ENCODE results near the gene SLC34A2. TPM values are rescaled to one million over a fixed set of nuclear protein-coding genes. Genes with fewer than 3 reads are reported as not detected.
"Not testable (repeated sequence)": the region's sequence is repeated elsewhere in the genome, so short reads cannot be mapped to it uniquely, and the experiment has no call there.

Gene SLC34A2
- total and polyA plus RNA-seq, 2 donors from 2014 or later, result 2.9 to 694 TPM

GRCh38 chr4:25658357-25658771 lies 2.7 kb downstream of the SLC34A2 start:
- TF ChIP-seq, protein P1, sequence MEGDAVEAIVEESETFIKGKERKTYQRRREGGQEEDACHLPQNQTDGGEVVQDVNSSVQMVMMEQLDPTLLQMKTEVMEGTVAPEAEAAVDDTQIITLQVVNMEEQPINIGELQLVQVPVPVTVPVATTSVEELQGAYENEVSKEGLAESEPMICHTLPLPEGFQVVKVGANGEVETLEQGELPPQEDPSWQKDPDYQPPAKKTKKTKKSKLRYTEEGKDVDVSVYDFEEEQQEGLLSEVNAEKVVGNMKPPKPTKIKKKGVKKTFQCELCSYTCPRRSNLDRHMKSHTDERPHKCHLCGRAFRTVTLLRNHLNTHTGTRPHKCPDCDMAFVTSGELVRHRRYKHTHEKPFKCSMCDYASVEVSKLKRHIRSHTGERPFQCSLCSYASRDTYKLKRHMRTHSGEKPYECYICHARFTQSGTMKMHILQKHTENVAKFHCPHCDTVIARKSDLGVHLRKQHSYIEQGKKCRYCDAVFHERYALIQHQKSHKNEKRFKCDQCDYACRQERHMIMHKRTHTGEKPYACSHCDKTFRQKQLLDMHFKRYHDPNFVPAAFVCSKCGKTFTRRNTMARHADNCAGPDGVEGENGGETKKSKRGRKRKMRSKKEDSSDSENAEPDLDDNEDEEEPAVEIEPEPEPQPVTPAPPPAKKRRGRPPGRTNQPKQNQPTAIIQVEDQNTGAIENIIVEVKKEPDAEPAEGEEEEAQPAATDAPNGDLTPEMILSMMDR (IDR thresholded peaks at IDR 0.05; ENCODE audit: borderline replicate concordance, extremely low read depth, insufficient read depth), result no peak
- FAIRE-seq, result no peak

GRCh38 chr4:25658777-25659176 lies 3.1 kb downstream of the SLC34A2 start:
- FAIRE-seq, result no peak
- Histone ChIP-seq H3K36me3 (ENCODE audit: control insufficient read depth in 2 of 3, insufficient read depth in 3 of 3, low read length in 3 of 3) (no peaks in the 10 kb centered on the region), H3K4me1 (ENCODE audit: control insufficient read depth in 2 of 3, insufficient read depth in 2 of 3, low read depth in 1 of 3, low read length in 3 of 3) (peaks cover 0 to 9% (median 0%) of the 10 kb centered on the region in 3 donors), H3K27me3 (ENCODE audit: control insufficient read depth, insufficient read depth, low read length) (peaks cover 10% of the 10 kb centered on the region), H3K4me3 (ENCODE audit: low read length in 3 of 3) (no peak overlapping the region), H3K9me3 (ENCODE audit: control insufficient read depth in 2 of 3, insufficient read depth in 1 of 3, low read length in 3 of 3) (no peaks in the 10 kb centered on the region), H3K27ac (ENCODE audit: low read depth in 2 of 2, low read length in 2 of 2) (no peak overlapping the region), H3K9ac (ENCODE audit: low read length in 3 of 3) (no peak overlapping the region)
- TF ChIP-seq, protein P1 (IDR thresholded peaks at IDR 0.05; ENCODE audit: borderline replicate concordance, extremely low read depth, insufficient read depth), result no peak
- DNase-seq, result peak in 1 of 5 donors; percentile 15
- intact Hi-C loops (cut with DNase I), result no loop called here

More at GRCh38 chr4:25658357-25658771, 2.7 kb downstream of the SLC34A2 start:
- Histone ChIP-seq H3K9ac (ENCODE audit: low read length in 3 of 3) (no peak overlapping the region), H3K4me1 (ENCODE audit: control insufficient read depth in 2 of 3, insufficient read depth in 2 of 3, low read depth in 1 of 3, low read length in 3 of 3) (peaks cover 0 to 9% (median 0%) of the 10 kb centered on the region in 3 donors), H3K27ac (ENCODE audit: low read depth in 2 of 2, low read length in 2 of 2) (no peak overlapping the region), H3K4me3 (ENCODE audit: low read length in 3 of 3) (no peak overlapping the region), H3K27me3 (ENCODE audit: control insufficient read depth, insufficient read depth, low read length) (peaks cover 10% of the 10 kb centered on the region), H3K9me3 (ENCODE audit: control insufficient read depth in 2 of 3, insufficient read depth in 1 of 3, low read length in 3 of 3) (no peaks in the 10 kb centered on the region), H3K36me3 (ENCODE audit: control insufficient read depth in 2 of 3, insufficient read depth in 3 of 3, low read length in 3 of 3) (no peaks in the 10 kb centered on the region)
- intact Hi-C loops (cut with DNase I), result no loop called here
- DNase-seq, result peak in 1 of 5 donors; percentile 71

DNA sequence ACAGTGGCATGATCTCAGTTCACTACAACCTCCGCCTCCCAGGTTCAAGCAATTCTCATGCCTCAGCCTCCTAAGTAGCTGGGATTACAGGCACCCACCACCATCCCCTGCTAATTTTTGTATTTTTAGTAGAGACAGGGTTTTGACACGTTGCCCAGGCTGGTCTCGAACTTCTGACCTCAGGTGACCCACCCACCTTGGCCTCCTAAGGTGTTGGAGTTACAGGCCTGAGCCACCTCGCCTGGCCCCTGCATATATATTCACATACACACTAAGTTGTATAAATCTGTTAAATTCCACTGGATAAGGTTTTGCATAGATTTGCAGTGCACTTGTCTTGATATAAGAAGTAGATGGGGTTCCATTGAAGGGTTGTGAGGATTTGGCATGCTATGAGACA lies 5.8 kb downstream of the SLC34A2 start:
- H3K27me3 ChIP-seq (ENCODE audit: control insufficient read depth, insufficient read depth, low read length); FAIRE-seq; DNase-seq; intact Hi-C loops (cut with DNase I); H3K4me3 ChIP-seq (ENCODE audit: low read length in 3 of 3); H3K27ac ChIP-seq (ENCODE audit: low read depth in 2 of 2, low read length in 2 of 2); H3K36me3 ChIP-seq (ENCODE audit: control insufficient read depth in 2 of 3, insufficient read depth in 3 of 3, low read length in 3 of 3); H3K9me3 ChIP-seq (ENCODE audit: control insufficient read depth in 2 of 3, insufficient read depth in 1 of 3, low read length in 3 of 3); H3K9ac ChIP-seq (ENCODE audit: low read length in 3 of 3); H3K4me1 ChIP-seq (ENCODE audit: control insufficient read depth in 2 of 3, insufficient read depth in 2 of 3, low read depth in 1 of 3, low read length in 3 of 3): not testable (repeated sequence)

DNA sequence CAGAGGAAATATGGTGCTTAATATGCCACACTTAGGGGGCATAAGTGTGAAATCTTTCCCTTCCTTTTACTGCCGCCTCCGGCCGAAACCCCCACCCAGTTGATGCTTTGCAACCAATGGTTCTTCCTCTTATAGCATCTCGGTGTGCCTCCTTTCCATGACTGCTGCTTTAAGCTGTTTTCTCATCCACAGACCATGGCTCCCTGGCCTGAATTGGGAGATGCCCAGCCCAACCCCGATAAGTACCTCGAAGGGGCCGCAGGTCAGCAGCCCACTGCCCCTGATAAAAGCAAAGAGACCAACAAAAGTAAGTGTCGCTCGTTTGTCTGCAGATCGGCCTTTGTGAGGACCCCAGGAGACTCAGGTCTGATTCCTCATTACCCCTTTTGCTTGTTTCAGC lies 6.7 kb downstream of the SLC34A2 start:
- H3K4me3 ChIP-seq (ENCODE audit: low read length in 3 of 3), result no peak overlapping the region

More for the DNA sequence above, 6.7 kb downstream of the SLC34A2 start:
- H3K27me3 ChIP-seq (ENCODE audit: control insufficient read depth, insufficient read depth, low read length), result no peaks in the 10 kb centered on the region
- TF ChIP-seq, protein P1 (IDR thresholded peaks at IDR 0.05; ENCODE audit: borderline replicate concordance, extremely low read depth, insufficient read depth), result no peak
- DNase-seq (peak in 1 of 5 donors; percentile 12), FAIRE-seq (no peak)
- no peaks in the 10 kb centered on the region for H3K36me3 ChIP-seq (ENCODE audit: control insufficient read depth in 2 of 3, insufficient read depth in 3 of 3, low read length in 3 of 3)
- no peak overlapping the region for H3K9ac ChIP-seq (ENCODE audit: low read length in 3 of 3)
- H3K27ac ChIP-seq (ENCODE audit: low read depth in 2 of 2, low read length in 2 of 2), result no peak overlapping the region
- intact Hi-C loops (cut with DNase I), result no loop called here
- H3K9me3 ChIP-seq (ENCODE audit: control insufficient read depth in 2 of 3, insufficient read depth in 1 of 3, low read length in 3 of 3), result no peaks in the 10 kb centered on the region
- H3K4me1 ChIP-seq (ENCODE audit: control insufficient read depth in 2 of 3, insufficient read depth in 2 of 3, low read depth in 1 of 3, low read length in 3 of 3), result no peaks in the 10 kb centered on the region

All from kidney (tissue), 14 donors.